ENCODE results near the gene GLIS1.

GLIS1 gene

DNA sequence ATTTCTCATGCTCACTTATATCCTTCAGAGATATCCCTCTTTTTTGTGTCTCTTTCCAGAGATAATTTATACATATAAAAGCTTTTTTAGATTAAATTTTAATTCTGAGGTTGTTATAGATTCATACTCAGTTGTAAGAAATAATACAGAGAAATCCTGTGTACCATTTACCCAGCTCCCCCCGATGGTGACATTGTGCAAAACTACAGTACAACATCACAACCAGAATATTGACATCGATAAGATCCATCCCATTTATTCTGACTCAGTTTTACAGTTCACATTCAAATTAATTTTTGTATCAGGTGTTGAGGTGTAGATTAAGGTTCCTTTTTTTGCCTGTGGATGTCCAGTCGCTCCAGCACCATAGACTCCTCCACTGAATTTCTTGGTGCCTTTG lies 265.5 kb downstream of the GLIS1 start:
- DNase-seq (ENCODE audit: low spot score) = no peak
- TF ChIP-seq, protein P1, sequence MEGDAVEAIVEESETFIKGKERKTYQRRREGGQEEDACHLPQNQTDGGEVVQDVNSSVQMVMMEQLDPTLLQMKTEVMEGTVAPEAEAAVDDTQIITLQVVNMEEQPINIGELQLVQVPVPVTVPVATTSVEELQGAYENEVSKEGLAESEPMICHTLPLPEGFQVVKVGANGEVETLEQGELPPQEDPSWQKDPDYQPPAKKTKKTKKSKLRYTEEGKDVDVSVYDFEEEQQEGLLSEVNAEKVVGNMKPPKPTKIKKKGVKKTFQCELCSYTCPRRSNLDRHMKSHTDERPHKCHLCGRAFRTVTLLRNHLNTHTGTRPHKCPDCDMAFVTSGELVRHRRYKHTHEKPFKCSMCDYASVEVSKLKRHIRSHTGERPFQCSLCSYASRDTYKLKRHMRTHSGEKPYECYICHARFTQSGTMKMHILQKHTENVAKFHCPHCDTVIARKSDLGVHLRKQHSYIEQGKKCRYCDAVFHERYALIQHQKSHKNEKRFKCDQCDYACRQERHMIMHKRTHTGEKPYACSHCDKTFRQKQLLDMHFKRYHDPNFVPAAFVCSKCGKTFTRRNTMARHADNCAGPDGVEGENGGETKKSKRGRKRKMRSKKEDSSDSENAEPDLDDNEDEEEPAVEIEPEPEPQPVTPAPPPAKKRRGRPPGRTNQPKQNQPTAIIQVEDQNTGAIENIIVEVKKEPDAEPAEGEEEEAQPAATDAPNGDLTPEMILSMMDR (IDR thresholded peaks at IDR 0.05) = no peak
- no peak overlapping the region for H3K27ac ChIP-seq
- no peak overlapping the region for H3K4me3 ChIP-seq

DNA sequence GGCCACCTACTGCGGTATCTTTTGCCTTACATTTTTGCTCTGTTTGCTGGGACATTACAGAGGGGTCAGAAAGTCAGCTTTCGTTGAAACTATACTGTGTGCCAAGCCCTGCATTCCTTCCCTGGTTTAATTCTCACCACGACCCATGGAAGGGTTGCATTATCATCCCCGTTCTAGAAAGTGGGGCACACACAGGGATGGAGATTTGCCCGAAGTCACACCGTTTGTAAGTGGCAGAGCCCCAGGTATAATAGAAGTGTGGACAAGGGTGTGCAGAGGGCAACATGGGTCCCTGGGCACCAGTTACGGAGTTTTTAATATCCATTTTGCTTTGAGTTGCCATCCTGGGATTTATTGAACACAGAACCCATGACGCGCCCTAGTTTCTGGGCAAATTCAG lies 268.0 kb downstream of the GLIS1 start:
- TF ChIP-seq, protein P1 (IDR thresholded peaks at IDR 0.05) = no peak
- Histone ChIP-seq H3K4me3 (no peak overlapping the region), H3K27ac (no peak overlapping the region)
- DNase-seq (ENCODE audit: low spot score) = no peak

DNA sequence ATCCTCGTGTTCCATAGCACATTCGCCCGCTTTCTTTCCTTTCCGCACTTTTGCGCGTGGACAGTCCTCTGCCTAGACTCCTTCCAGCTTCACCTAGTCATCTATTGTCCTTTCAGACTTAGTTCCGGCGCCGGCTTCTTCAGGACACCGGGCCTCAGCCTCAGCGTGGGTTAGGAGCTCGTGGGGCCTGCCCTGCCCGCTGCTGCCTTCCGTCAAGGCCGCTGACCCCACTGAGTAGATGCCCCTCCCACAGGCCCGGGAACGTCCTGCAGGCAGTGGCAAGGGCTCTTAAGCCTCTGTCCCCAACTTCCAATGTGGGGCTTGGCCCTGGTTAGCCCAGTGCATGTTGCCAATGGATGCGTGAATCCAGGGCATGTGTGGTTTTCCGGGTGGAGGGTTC lies 268.4 kb downstream of the GLIS1 start:
- peak; percentile 67 for DNase-seq (ENCODE audit: low spot score)
- TF ChIP-seq, protein P1 (IDR thresholded peaks at IDR 0.05) = no peak
- no peak overlapping the region for H3K27ac ChIP-seq
- no peak overlapping the region for H3K4me3 ChIP-seq

DNA sequence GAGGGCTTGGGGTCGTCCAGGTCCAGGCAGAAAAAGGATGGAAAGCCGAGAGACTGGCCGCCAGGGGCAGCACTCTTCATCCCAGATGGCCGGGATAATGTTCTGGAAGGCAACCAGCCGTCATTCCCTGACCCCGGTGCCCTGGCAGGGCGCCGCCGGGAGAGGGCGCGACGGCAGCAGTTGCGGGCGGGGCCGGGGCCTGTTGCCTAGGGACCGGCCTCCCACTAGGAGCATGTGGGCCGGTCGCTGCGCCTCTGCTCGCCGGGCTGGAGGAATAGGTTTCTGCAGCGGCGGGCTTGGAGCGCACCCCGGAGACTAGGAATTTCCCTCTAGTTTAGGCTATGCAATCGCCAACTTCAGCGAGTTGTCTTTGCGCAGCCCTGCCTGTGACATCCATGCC lies 268.8 kb downstream of the GLIS1 start:
- peak; percentile 70 for DNase-seq (ENCODE audit: low spot score)
- Histone ChIP-seq H3K4me3 (no peak overlapping the region), H3K27ac (no peak overlapping the region)
- TF ChIP-seq, protein P1 (IDR thresholded peaks at IDR 0.05) = no peak

DNA sequence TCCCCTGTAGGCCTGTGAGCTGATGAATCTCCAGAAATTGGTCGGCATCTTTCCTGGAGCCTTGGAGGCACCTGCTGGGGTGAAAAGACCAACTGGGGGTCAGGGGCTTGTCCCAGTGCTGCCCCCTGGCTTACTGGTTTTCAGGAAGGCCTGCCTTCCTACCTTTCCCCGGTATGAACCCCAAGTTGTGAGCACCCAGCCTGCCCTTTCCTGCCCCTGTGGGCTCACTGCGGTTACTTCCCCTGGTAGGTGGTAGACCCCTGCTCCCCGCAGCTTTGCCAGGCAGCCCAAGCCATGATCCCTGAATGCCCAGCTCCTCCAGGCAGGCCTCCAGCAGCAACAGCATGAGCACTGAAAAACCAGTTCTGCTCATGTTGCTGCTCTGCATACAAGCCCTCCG lies 269.6 kb downstream of the GLIS1 start:
- no peak overlapping the region for H3K27ac ChIP-seq
- TF ChIP-seq, protein P1 (IDR thresholded peaks at IDR 0.05) = no peak
- no peak overlapping the region for H3K4me3 ChIP-seq
- peak; percentile 62 for DNase-seq (ENCODE audit: low spot score)

DNA sequence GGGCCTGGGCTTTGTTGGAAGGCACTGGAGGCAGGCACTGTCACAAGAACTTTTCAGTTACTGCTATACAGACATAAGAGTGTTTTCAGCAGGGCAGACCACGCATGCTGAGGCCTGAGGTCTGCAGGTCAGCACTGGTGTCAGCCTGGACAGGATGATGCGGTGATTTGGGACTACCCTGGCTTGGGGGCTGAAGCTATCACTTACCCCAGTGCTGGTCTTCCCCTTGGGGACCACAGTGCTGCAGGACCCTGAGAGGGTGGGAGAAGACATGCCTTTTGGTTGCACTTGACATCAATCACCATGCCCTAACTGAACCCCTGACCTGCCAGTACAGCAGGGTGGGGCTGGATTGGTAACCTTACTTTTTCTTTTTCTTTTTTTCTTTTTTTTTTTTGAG lies 270.6 kb downstream of the GLIS1 start:
- peak; percentile 33 for DNase-seq (ENCODE audit: low spot score)
- H3K27ac ChIP-seq = no peak overlapping the region
- H3K4me3 ChIP-seq = no peak overlapping the region
- TF ChIP-seq, protein P1 (IDR thresholded peaks at IDR 0.05) = no peak

DNA sequence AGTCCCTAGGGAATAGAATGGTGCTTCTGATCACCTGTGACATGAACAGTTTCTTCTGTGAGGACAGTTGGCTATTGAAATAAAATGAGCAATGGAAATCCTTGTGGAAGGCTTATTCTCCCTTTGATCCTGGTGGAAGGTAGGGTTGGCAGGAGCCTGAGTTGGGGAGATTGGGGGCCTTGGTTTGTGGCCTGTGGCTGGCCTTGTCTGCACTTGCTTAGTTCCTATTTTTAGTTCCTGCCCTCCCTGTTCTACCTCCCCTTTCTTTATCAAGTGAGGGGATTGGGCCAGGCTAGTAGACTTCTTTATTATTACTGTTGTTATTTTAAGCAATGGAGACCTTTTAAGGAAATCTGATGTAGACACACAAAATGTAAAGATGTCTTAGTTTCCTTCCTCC lies 271.6 kb downstream of the GLIS1 start:
- DNase-seq (ENCODE audit: low spot score) = no peak
- no peak overlapping the region for H3K4me3 ChIP-seq
- TF ChIP-seq, protein P1 (IDR thresholded peaks at IDR 0.05) = no peak
- H3K27ac ChIP-seq = no peak overlapping the region

Measured in coronary artery (tissue), 2 donors.